Measurements from ENCODE around the gene HPSE2.

DNA sequence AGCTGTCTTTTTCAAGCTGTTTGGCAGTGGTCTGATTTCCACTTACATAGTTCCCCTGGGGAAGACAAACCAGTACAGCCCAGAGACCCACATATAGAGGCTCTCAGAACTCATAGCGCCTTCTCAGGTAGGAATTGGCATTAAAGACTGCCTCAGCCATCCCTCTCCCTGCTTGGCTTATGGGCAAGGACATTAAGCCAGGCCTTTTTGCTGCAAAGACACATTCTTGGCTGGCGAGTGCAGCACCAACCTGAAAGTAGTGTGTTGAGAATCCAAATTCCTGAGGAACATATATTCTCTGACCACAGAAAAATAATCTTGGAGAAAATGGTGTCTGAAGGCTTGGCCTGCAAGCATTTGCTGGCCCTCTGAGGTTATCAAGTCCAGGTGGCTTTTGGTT lies 749.7 kb downstream of the HPSE2 start:
- TF ChIP-seq EGR1 (IDR thresholded peaks at IDR 0.05) (no peak), RAD21 (IDR thresholded peaks at IDR 0.05; ENCODE audit: low read depth) (no peak), YY1 (IDR thresholded peaks at IDR 0.05; ENCODE audit: low read depth) (no peak), TAF1 (IDR thresholded peaks at IDR 0.05; ENCODE audit: low read depth) (no peak)
- TF ChIP-seq, protein P1, sequence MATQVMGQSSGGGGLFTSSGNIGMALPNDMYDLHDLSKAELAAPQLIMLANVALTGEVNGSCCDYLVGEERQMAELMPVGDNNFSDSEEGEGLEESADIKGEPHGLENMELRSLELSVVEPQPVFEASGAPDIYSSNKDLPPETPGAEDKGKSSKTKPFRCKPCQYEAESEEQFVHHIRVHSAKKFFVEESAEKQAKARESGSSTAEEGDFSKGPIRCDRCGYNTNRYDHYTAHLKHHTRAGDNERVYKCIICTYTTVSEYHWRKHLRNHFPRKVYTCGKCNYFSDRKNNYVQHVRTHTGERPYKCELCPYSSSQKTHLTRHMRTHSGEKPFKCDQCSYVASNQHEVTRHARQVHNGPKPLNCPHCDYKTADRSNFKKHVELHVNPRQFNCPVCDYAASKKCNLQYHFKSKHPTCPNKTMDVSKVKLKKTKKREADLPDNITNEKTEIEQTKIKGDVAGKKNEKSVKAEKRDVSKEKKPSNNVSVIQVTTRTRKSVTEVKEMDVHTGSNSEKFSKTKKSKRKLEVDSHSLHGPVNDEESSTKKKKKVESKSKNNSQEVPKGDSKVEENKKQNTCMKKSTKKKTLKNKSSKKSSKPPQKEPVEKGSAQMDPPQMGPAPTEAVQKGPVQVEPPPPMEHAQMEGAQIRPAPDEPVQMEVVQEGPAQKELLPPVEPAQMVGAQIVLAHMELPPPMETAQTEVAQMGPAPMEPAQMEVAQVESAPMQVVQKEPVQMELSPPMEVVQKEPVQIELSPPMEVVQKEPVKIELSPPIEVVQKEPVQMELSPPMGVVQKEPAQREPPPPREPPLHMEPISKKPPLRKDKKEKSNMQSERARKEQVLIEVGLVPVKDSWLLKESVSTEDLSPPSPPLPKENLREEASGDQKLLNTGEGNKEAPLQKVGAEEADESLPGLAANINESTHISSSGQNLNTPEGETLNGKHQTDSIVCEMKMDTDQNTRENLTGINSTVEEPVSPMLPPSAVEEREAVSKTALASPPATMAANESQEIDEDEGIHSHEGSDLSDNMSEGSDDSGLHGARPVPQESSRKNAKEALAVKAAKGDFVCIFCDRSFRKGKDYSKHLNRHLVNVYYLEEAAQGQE (IDR thresholded peaks at IDR 0.05; ENCODE audit: low read depth): no peak
